ENCODE measurements around the gene SET.

The SET gene

DNA sequence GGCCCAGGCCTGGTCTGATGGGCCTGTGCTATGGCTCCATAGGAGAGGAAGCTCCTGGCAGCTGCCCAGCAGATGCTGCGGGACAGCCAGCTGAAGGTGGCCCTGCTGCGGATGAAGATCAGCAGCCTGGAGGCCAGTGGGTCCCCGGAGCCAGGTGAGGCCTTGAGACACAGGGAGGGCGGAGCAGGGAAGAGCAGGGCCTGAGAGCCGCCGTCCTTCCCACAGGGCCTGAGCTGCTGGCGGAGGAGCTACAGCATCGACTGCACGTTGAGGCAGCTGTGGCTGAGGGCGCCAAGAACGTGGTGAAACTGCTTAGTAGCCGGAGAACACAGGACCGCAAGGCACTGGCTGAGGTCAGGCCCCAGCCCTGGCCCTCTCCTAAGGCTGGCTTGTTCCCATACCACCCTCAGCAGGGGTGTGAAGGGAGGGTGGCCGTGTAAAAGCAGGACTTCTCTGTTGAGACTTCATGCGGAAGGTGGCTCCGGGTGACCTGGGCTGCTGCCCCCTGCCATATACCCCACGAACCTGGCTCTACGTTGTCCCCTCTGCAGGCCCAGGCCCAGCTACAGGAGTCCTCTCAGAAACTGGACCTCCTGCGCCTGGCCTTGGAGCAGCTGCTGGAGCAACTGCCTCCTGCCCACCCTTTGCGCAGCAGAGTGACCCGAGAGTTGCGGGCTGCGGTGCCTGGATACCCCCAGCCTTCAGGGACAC lies 17.8 kb downstream of the SET start:
- H3K4me3 ChIP-seq (ENCODE audit: low read depth, low read length) = no peak overlapping the region
- DNase-seq (ENCODE audit: low read depth) = no peak

GRCh38 chr9:128707446-128707845 lies 18.4 kb downstream of the SET start:
- no peak overlapping the region for H3K4me3 ChIP-seq (ENCODE audit: low read depth, low read length)
- no peak for DNase-seq (ENCODE audit: low read depth)

- DNase-seq (ENCODE audit: low read depth) = no peak
Measured at GRCh38 chr9:128712451-128713410, 23.7 kb downstream of the SET start.

DNA sequence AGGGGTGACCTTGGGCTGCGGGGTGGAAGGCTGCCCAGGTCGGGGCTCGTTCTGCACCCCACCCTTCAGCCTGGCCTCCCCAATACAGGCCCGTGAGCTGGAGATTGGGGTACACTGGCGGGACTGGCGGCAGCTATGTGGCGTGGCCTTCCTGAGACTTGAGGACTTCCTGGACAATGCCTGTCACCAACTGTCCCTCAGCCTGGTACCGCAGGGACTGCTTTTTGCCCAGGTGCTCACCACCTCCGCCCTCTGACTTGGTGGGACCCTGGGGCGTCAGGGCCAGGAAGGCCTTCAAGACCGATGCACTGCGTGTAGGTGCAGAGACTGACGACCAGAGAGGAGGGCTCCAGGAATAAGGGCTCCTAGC lies 24.4 kb downstream of the SET start:
- no peak overlapping the region for H3K4me3 ChIP-seq (ENCODE audit: low read depth, low read length)
- no peak for DNase-seq (ENCODE audit: low read depth)

More at GRCh38 chr9:128712451-128713410, 23.7 kb downstream of the SET start:
- no peak overlapping the region for H3K4me3 ChIP-seq (ENCODE audit: low read depth, low read length)

GRCh38 chr9:128713941-128714573 lies 25.0 kb downstream of the SET start:
- no peak overlapping the region for H3K4me3 ChIP-seq (ENCODE audit: low read depth, low read length)
- DNase-seq (ENCODE audit: low read depth) = no peak

- no peak for DNase-seq (ENCODE audit: low read depth)
- no peak overlapping the region for H3K4me3 ChIP-seq (ENCODE audit: low read depth, low read length)
Measured at GRCh38 chr9:128714586-128715435, 25.8 kb downstream of the SET start.

DNA sequence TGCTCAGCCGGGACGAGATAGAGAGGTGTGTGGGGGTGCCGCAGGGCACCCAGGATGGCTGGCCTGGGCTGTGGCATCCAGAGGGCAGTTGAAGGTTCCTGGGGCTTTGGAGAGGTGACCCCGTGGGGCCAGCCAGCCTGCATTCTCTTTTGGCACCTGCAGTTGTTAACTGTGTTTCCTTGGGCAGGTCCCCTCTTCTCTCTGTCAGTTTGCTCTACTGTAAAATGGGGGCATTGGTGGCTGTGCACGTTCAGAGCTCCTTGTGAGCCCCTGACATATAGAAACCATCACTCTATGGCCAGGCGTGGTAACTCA lies 26.4 kb downstream of the SET start:
- DNase-seq (ENCODE audit: low read depth) = no peak
- no peak overlapping the region for H3K4me3 ChIP-seq (ENCODE audit: low read depth, low read length)

GRCh38 chr9:128716581-128717254 lies 27.7 kb downstream of the SET start:
- no peak overlapping the region for H3K4me3 ChIP-seq (ENCODE audit: low read depth, low read length)
- no peak for DNase-seq (ENCODE audit: low read depth)

DNA sequence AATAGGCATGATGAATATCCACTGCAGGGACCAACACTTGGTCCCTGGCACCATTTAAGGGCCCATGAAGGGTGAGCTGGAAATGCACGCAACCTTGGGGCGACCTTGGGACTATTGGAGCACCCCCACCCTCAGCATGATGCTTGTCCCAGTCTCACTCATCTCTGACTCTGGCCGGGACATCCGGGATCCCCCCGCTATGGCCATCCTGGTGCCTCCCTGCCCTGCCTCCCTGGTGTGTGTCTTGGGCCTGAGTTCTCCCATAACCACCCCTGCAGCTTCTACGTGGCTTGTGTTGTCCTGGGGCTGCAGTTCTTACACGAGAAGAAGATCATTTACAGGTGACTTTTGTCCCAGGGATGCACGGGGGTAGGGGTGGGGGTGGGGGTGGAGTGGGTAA lies 29.0 kb downstream of the SET start:
- no peak overlapping the region for H3K4me3 ChIP-seq (ENCODE audit: low read depth, low read length)
- no peak for DNase-seq (ENCODE audit: low read depth)

DNA sequence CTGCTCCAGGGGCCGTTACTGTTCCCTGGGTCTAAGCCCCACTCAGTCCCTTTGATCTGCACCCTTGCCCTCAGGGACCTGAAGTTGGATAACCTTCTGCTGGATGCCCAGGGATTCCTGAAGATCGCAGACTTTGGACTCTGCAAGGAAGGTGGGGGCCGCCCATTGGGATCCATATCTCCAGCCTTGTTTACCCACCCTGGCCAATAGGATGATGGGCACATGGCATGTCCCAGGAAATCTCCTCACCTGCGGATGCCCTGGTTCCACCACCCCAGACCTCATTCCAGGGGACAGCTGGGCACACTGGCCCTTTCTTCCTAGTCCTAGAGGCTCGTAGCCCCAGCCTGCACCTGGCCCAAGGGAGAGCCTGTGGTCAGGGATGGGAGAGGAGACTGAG lies 29.5 kb downstream of the SET start:
- no peak overlapping the region for H3K4me3 ChIP-seq (ENCODE audit: low read depth, low read length)

DNA sequence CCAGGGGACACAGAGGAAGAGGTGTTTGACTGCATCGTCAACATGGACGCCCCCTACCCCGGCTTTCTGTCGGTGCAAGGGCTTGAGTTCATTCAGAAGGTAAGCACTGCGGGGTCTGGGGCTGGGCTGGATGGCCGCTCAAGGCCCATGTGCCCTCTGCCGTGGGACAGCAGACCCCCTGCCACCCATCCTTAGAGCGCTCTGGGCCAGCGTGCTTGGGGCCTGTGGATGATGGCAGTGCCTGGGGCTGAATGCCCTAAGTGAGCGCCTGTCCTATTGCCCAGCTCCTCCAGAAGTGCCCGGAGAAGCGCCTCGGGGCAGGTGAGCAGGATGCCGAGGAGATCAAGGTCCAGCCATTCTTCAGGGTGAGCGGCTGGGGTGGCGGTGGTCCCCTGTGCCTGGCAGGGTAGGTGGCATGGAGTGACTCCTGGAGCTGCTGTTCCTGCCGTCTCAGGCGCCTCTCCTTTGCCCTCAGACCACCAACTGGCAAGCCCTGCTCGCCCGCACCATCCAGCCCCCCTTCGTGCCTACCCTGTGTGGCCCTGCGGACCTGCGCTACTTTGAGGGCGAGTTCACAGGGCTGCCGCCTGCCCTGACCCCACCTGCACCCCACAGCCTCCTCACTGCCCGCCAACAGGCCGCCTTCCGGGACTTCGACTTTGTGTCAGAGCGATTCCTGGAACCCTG lies 31.0 kb downstream of the SET start:
- no peak for DNase-seq (ENCODE audit: low read depth)
- H3K4me3 ChIP-seq (ENCODE audit: low read depth, low read length) = no peak overlapping the region

More for the DNA sequence above, 29.5 kb downstream of the SET start:
- DNase-seq (ENCODE audit: low read depth) = no peak

DNA sequence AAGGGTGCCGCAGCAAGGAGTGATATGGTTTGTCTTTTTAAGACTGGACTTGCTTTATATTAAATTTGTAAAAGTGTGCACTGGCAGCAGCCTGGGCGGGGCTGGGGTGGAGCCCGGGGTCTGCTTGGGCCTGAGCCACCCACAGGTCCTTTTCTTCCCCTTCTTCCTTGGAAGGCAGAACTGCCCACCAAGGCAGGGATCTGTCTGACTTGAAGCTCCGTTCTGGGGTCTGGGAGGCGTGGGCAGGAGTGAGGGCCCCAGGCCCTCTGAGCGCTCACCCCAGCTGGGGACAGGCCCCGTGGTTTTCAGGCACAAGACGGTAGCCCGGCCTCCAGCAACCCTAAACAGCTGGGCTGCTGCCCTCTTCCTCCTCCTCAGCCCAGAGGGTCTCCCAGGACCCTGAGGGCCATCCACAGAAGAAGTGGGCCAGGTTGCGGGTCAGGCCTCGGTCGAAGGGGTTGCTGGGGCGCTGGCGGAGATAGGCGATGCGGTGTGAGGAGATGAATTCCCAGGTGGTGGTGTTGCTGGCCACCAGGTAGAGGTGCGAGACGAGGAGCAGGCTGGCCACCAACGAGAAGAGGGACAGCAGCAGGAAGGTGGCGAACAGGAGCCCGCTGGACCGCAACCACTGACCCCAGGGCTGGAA lies 31.9 kb downstream of the SET start:
- H3K4me3 ChIP-seq (ENCODE audit: low read depth, low read length) = no peak overlapping the region
- DNase-seq (ENCODE audit: low read depth) = no peak

- no peak for DNase-seq (ENCODE audit: low read depth)
- no peak overlapping the region for H3K4me3 ChIP-seq (ENCODE audit: low read depth, low read length)
Measured at GRCh38 chr9:128721487-128722010, 32.5 kb downstream of the SET start.

DNA sequence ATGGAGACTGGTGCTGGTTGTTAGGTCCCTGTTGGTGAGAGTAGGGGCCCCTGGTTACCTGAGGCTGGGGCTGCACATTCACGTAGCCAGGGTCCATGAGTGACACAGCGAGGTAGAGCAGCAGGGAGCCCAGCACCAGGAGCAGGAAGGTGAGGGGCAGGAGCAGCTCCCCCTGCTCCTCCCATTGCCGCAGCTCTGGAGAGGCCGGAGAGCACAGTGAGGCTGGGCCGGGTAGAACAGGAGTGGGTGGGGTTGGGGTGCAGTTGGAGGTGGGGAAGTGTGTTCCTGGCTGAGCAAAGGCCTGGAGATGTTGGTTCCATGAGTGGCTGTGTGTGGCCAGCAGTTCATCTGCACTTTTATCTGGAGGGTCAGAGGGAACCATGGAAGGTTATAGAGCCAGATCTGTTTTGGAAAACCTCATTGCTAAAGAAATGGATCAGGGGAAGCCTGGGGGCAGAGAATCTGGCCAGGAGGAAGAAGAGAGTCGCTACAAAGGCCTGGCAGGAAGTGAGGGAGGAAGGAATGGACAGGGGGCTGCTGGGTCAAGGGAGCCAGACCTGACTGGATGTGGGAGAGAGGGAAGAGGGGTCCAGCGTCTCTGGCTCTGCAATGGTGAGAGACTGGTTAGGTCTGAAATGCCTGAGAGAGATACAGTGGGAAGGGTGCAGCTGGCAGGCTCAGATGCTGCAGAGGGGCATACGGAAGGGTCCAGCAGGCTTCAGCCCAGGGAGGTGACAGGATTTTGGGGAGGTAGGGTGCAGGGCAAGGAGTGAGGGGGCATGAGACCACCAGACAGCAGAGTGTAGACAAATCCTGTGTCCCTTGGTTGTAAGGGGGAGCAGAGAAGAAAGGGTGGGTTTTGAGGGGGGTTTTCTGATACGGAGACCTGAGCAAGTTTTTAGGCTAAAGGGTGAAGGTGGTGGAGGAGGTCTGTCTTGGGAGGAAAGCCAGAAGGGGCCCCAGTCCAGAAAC lies 33.6 kb downstream of the SET start:
- DNase-seq (ENCODE audit: low read depth) = no peak
- no peak overlapping the region for H3K4me3 ChIP-seq (ENCODE audit: low read depth, low read length)

- peak overlapping the region; percentile 63 for H3K4me3 ChIP-seq (ENCODE audit: low read depth, low read length)
- no peak for DNase-seq (ENCODE audit: low read depth)
Measured at GRCh38 chr9:128723352-128723865, 34.4 kb downstream of the SET start.
